ENCODE data around the gene MAZ. TPM values are rescaled to one million over a fixed set of nuclear protein-coding genes. Genes with fewer than 3 reads are reported as not detected.
"Not testable (repeated sequence)": the region's sequence is repeated elsewhere in the genome, so short reads cannot be mapped to it uniquely, and the experiment has no call there.

MAZ gene
- total RNA-seq (100 to 1,000 TPM in 3 of 4 donors, 10 to 100 TPM in 1; 82.3 to 113 (median 104) TPM), polyA plus RNA-seq (69.3 TPM)
- long read RNA-seq, donor 1, transcript MAZ-214 (3 exons, 1,464 nt): minor isoform, 15 of 180 reads
- long read RNA-seq, donor 1, transcript MAZ-202 (5 exons, 2,532 nt): major isoform, 57 of 180 reads
- long read RNA-seq, donor 1, transcript MAZ-201 (6 exons, 2,698 nt): minor isoform, 25 of 180 reads
- long read RNA-seq, donor 1, partial matches to known transcripts: 58 of 180 reads
- long read RNA-seq, donor 1, other reads (novel, unspliced or antisense): 15 of 180 reads
- long read RNA-seq, donor 2, transcript MAZ-214 (3 exons, 1,464 nt): minor isoform, 9 of 128 reads
- long read RNA-seq, donor 2, transcript MAZ-201 (6 exons, 2,698 nt): minor isoform, 25 of 128 reads
- long read RNA-seq, donor 2, transcript MAZ-202 (5 exons, 2,532 nt): major isoform, 32 of 128 reads
- long read RNA-seq, donor 2, partial matches to known transcripts: 43 of 128 reads
- long read RNA-seq, donor 2, other reads (novel, unspliced or antisense): 14 of 128 reads
- long read RNA-seq, donor 3, transcript MAZ-214 (3 exons, 1,464 nt): major isoform, 74 of 115 reads
- long read RNA-seq, donor 3, partial matches to known transcripts: 35 of 115 reads
- long read RNA-seq, donor 3, other reads (novel, unspliced or antisense): 2 of 115 reads
- long read RNA-seq, donor 4, transcript MAZ-214 (3 exons, 1,464 nt): minor isoform, 15 of 110 reads
- long read RNA-seq, donor 4, transcript MAZ-201 (6 exons, 2,698 nt): minor isoform, 22 of 110 reads
- long read RNA-seq, donor 4, transcript MAZ-202 (5 exons, 2,532 nt): major isoform, 34 of 110 reads
- long read RNA-seq, donor 4, partial matches to known transcripts: 26 of 110 reads
- long read RNA-seq, donor 4, other reads (novel, unspliced or antisense): 9 of 110 reads

DNA sequence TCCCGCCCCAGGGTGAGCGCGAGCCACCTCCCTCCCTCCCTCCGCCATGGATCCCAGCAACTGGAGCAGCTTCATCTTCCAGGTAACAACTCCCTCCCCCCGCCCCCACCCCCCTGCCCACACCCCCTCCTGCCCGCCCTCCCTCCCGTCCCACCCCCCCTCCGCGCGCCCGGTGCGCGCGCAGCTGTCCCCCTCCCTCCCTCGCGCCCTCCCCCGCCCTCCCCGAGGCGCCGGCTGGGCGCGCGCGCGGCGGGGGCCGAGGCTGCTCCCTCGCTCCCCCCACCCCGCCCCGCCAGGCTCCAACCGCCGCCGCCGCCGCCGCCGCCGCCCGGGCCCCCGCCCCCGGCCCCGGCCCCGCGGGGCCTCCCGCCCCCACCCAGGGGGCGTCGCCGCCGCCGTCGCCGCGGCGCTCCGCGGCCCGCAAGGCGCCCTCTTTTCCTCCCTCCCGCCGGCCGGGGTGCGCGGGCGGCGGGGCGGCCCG, at the start of gene MAZ:
Gene MAZ, plus strand, starts transcription at position 431 of the 481 bp plus-strand sequence. CDS start 173 bp downstream, outside the sequence.
- DNase-seq (no peak), ATAC-seq (no peak)
- Histone ChIP-seq H3K27ac (ENCODE audit: low read length) (peak within 1 kb of the TSS; percentile 89), H3K4me1 (ENCODE audit: control insufficient read depth, insufficient read depth, low read length) (peaks cover 2% of the 10 kb centered on the region), H3K9me3 (ENCODE audit: control insufficient read depth, low read length) (no peaks in the 10 kb centered on the region), H3K27me3 (ENCODE audit: control insufficient read depth, insufficient read depth) (no peaks in the 10 kb centered on the region), H3K4me3 (ENCODE audit: low read length) (peak within 1 kb of the TSS; percentile 91)
- WGBS: 1% methylated on average over 56 of the region's 67 CpGs
- intact Hi-C loops (cut with DNase I): no loop called here

DNA sequence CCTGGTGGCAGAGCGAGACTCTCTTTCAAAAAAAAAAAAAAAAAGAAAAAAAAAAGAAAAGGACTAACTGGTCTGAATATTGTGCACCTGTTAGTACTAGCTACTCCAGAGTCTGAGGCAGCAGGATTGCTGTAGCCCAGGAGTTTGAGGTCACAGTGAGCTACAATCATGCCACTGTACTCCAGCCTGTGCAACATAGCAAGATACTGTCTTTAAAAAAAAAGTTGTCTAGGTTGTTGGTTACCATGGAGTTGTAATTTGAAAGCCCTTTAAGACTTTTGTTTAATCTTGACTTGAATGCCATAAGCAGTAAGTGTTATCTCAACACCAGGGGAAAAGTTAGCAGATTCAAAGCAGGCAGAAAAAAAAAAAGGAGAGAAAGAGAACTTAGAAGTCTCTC, 49.7 kb upstream of the MAZ start:
- Histone ChIP-seq H3K4me1 (ENCODE audit: control insufficient read depth, insufficient read depth, low read length) (no peaks in the 10 kb centered on the region), H3K9me3 (ENCODE audit: control insufficient read depth, low read length) (no peaks in the 10 kb centered on the region), H3K4me3 (ENCODE audit: low read length) (no peak overlapping the region), H3K27ac (ENCODE audit: low read length) (no peak overlapping the region), H3K27me3 (ENCODE audit: control insufficient read depth, insufficient read depth) (no peaks in the 10 kb centered on the region)
- ATAC-seq (no peak), DNase-seq (peak in 1 of 3 donors; percentile 4)
- 70% methylated on average over 1 of the region's 1 CpG for WGBS
- intact Hi-C loops (cut with DNase I): no loop called here

DNA sequence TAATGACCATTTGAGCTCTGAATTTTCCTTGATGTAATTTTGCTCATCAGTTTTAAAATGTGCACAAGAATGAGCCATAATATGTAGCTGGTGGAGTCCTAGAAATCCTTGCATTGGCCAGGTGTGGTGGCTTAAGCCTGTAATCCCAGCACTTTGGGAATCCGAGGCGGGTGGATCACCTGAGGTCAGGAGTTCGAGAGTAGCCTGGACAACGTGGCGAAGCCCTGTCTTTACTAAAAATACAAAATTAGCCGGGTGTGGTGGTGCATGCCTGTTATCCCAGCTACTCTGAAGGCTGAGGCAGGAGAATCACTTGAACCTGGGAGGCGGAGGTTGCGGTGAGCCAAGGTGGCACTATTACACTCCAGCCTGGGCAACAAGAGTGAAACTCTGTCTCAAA, 49.2 kb upstream of the MAZ start:
- not testable (repeated sequence) for H3K27me3 ChIP-seq (ENCODE audit: control insufficient read depth, insufficient read depth)

GRCh38 chr16:29757950-29758466, 48.3 kb upstream of the MAZ start:
- H3K27me3 ChIP-seq (ENCODE audit: control insufficient read depth, insufficient read depth): no peaks in the 10 kb centered on the region
- DNase-seq: peak; percentile 55 to 71 (median 63)
- ATAC-seq: peak; percentile 74 to 90
- intact Hi-C loops (cut with DNase I): no loop called here
- no peak overlapping the region for H3K4me3 ChIP-seq (ENCODE audit: low read length)
- no peak overlapping the region for H3K27ac ChIP-seq (ENCODE audit: low read length)
- no peaks in the 10 kb centered on the region for H3K4me1 ChIP-seq (ENCODE audit: control insufficient read depth, insufficient read depth, low read length)
- H3K9me3 ChIP-seq (ENCODE audit: control insufficient read depth, low read length): no peaks in the 10 kb centered on the region
- WGBS: 65% methylated on average over 6 of the region's 6 CpGs

More for the DNA sequence above, 49.2 kb upstream of the MAZ start:
- intact Hi-C loops (cut with DNase I); ATAC-seq; H3K4me3 ChIP-seq (ENCODE audit: low read length); H3K4me1 ChIP-seq (ENCODE audit: control insufficient read depth, insufficient read depth, low read length); H3K27ac ChIP-seq (ENCODE audit: low read length); H3K9me3 ChIP-seq (ENCODE audit: control insufficient read depth, low read length): not testable (repeated sequence)
- peak in 1 of 3 donors; percentile 10 for DNase-seq
- 83% methylated on average over 8 of the region's 8 CpGs for WGBS

- Histone ChIP-seq H3K4me3 (ENCODE audit: low read length) (no peak overlapping the region), H3K4me1 (ENCODE audit: control insufficient read depth, insufficient read depth, low read length) (no peaks in the 10 kb centered on the region), H3K27me3 (ENCODE audit: control insufficient read depth, insufficient read depth) (no peaks in the 10 kb centered on the region), H3K9me3 (ENCODE audit: control insufficient read depth, low read length) (no peaks in the 10 kb centered on the region), H3K27ac (ENCODE audit: low read length) (no peak overlapping the region)
- intact Hi-C loops (cut with DNase I): no loop called here
- ATAC-seq (no peak), DNase-seq (no peak)
- WGBS: 73% methylated on average over 9 of the region's 9 CpGs
Observed at GRCh38 chr16:29760567-29761279, 45.6 kb upstream of the MAZ start.

GRCh38 chr16:29761280-29761651, 45.1 kb upstream of the MAZ start:
- not testable (repeated sequence) for H3K27ac ChIP-seq (ENCODE audit: low read length)

GRCh38 chr16:29761882-29762281, 44.4 kb upstream of the MAZ start:
- no peak for ATAC-seq
- Histone ChIP-seq H3K27ac (ENCODE audit: low read length) (no peak overlapping the region), H3K4me1 (ENCODE audit: control insufficient read depth, insufficient read depth, low read length) (no peaks in the 10 kb centered on the region), H3K9me3 (ENCODE audit: control insufficient read depth, low read length) (no peaks in the 10 kb centered on the region), H3K4me3 (ENCODE audit: low read length) (no peak overlapping the region), H3K27me3 (ENCODE audit: control insufficient read depth, insufficient read depth) (no peaks in the 10 kb centered on the region)
- intact Hi-C loops (cut with DNase I): no loop called here
- WGBS: 71% methylated on average over 6 of the region's 6 CpGs
- DNase-seq: no peak

More at GRCh38 chr16:29761280-29761651, 45.1 kb upstream of the MAZ start:
- H3K4me3 ChIP-seq (ENCODE audit: low read length); ATAC-seq; DNase-seq; intact Hi-C loops (cut with DNase I); H3K9me3 ChIP-seq (ENCODE audit: control insufficient read depth, low read length); H3K4me1 ChIP-seq (ENCODE audit: control insufficient read depth, insufficient read depth, low read length); H3K27me3 ChIP-seq (ENCODE audit: control insufficient read depth, insufficient read depth): not testable (repeated sequence)
- WGBS: 83% methylated on average over 8 of the region's 8 CpGs

GRCh38 chr16:29763326-29763725, 43.0 kb upstream of the MAZ start:
- H3K27me3 ChIP-seq (ENCODE audit: control insufficient read depth, insufficient read depth): no peaks in the 10 kb centered on the region
- ATAC-seq (no peak), DNase-seq (no peak)
- intact Hi-C loops (cut with DNase I): no loop called here
- H3K4me1 ChIP-seq (ENCODE audit: control insufficient read depth, insufficient read depth, low read length): no peaks in the 10 kb centered on the region
- H3K4me3 ChIP-seq (ENCODE audit: low read length): no peak overlapping the region
- 66% methylated on average over 6 of the region's 6 CpGs for WGBS
- H3K9me3 ChIP-seq (ENCODE audit: control insufficient read depth, low read length): no peaks in the 10 kb centered on the region
- H3K27ac ChIP-seq (ENCODE audit: low read length): no peak overlapping the region

- 75% methylated on average over 15 of the region's 15 CpGs for WGBS
- Histone ChIP-seq H3K4me3 (ENCODE audit: low read length) (no peak overlapping the region), H3K27ac (ENCODE audit: low read length) (no peak overlapping the region), H3K9me3 (ENCODE audit: control insufficient read depth, low read length) (no peaks in the 10 kb centered on the region), H3K27me3 (ENCODE audit: control insufficient read depth, insufficient read depth) (no peaks in the 10 kb centered on the region), H3K4me1 (ENCODE audit: control insufficient read depth, insufficient read depth, low read length) (no peaks in the 10 kb centered on the region)
- DNase-seq (no peak), ATAC-seq (peak in 1 of 2 donors; percentile 41)
- intact Hi-C loops (cut with DNase I): no loop called here
Observed at GRCh38 chr16:29765167-29766032, 40.9 kb upstream of the MAZ start.

DNA sequence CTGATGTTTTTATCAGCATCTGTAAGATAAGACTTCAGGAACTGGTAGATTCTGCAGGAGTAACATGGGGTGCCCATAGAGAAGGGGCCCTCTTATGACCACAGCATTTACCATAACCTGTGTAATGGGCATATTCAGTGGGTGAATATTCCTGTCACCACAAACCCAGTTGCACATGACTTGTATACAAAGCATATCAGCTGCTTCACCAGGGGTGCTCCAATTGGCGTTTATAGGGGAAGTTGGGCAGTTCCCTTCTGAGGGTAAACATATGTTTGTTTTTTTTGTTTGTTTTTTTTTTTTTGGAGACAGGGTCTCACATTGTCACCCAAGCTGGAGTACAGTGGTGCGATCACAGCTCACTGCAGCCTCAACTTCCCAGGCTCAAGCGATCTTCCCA, 39.8 kb upstream of the MAZ start:
- no peak overlapping the region for H3K4me3 ChIP-seq (ENCODE audit: low read length)
- no peaks in the 10 kb centered on the region for H3K9me3 ChIP-seq (ENCODE audit: control insufficient read depth, low read length)
- H3K4me1 ChIP-seq (ENCODE audit: control insufficient read depth, insufficient read depth, low read length): no peaks in the 10 kb centered on the region
- 87% methylated on average over 3 of the region's 3 CpGs for WGBS
- H3K27me3 ChIP-seq (ENCODE audit: control insufficient read depth, insufficient read depth): no peaks in the 10 kb centered on the region
- ATAC-seq (no peak), DNase-seq (no peak)
- intact Hi-C loops (cut with DNase I): no loop called here
- no peak overlapping the region for H3K27ac ChIP-seq (ENCODE audit: low read length)

Measured in right cardiac atrium (tissue), 5 donors.